Suppressor macrophage treated with lipopolysaccharide for 1 hour (primary cell): ENCODE results near the gene TRIO.

ENCODE experiments used
- DNase-seq, 3 donors: peaks; one replicate each; pipeline ENCODE4 v3.0.0-alpha.2; 2020 to 2022

TRIO gene

GRCh38 chr5:14401639-14402038 is 258.5 kb downstream of the TRIO start:
- no peak for DNase-seq

- DNase-seq: no peak
Observed at GRCh38 chr5:14402424-14402823, 259.3 kb downstream of the TRIO start.

DNA sequence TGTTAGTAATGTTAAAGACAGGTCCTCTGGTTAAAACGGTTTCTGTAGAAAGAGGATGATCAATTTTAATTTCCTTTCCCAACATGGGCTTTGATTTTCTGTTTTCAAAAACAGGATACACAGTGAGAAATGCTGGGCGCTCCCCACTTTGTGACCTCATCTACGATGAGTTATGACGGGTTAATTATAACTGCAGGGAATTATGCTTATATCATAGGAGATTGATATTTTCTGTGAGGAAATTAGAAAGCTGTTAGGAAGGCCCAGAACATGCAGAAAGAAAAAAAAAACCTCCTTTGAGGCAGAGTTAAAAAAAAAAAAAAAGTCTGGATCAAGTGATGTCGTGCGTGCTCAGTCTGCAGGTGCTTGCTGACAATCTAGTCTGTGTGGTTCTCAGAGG is 261.6 kb downstream of the TRIO start:
- no peak for DNase-seq

- no peak for DNase-seq
Observed at GRCh38 chr5:14405267-14405666, 262.1 kb downstream of the TRIO start.

- DNase-seq: no peak
Observed at GRCh38 chr5:14405706-14406553, 262.8 kb downstream of the TRIO start.

- DNase-seq: no peak
Observed at GRCh38 chr5:14406554-14406849, 263.4 kb downstream of the TRIO start.

DNA sequence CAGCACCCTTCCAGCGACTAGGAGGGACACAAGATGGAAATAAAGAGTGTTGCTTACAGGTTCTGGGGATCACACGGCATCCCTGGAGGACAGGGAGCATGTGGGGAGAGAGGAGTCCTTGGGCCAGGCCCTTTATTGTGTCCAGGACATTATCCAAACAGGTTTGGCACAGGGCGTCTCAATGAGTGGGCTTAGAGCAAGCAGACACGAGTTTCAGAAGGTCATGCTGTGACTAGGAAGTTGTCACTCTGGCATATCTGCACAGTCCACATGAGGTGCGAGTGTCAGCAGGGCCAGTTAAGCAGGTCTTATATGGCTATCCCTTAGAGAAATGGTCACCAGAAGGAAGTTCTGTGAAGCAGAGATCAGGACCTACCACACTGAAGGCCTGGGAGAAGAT is 263.9 kb downstream of the TRIO start:
- DNase-seq: no peak

- peak; percentile 14 to 31 (median 18) for DNase-seq
Observed at GRCh38 chr5:14407746-14408175, 264.6 kb downstream of the TRIO start.

DNA sequence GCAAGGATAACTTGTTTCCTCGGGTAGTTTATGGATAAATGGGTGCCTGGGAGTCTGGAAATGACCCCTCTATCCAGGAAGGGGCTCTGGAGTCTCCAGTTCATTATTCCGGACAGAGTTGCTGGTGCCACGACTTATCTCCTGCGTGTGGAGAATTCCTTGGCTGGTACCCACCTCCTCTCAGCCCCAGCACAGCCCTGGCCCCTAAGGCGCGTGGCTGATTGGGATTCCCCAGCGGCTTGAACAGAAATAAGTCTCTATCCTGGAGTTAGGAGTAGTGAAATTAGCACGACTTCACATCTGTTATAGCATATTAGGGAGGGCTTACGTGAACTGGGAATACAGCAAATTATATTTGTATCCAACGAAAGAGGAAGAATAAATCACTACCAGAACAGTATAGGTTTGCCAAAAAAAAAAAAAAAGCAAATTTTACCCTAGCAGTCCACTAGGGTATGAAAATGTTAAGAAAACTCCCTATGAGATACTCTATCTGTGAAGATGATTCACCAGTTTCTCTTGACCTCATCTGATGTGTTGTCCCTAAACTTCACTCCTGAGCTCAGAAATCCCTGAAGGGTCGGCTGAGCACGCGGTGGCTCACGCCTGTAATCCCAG is 265.9 kb downstream of the TRIO start:
- peak in 1 of 3 donors; percentile 37 for DNase-seq

- DNase-seq: no peak
Observed at GRCh38 chr5:14410068-14410393, 266.9 kb downstream of the TRIO start.

GRCh38 chr5:14410394-14411201 is 267.5 kb downstream of the TRIO start:
- DNase-seq: no peak

DNA sequence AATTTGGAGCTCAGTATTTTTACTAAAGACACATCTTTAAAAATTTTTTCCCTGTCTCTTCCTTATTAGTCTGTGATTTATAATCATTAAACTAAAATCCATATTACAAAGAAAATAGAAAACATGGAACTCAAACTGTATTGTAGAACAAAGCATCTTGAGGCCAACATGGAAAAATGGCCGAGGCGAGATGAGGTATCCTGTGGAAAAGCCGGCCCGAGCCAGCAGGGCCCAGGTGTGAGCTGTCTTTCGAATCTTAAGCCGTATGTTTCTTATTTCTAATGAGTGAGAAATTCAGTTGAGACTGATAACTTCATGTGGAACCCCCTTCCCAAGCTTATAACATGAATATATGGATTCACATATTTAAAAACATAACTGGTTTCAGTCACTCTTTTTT is 268.1 kb downstream of the TRIO start:
- no peak for DNase-seq

- DNase-seq: no peak
Observed at GRCh38 chr5:14413331-14413750, 270.2 kb downstream of the TRIO start.

DNA sequence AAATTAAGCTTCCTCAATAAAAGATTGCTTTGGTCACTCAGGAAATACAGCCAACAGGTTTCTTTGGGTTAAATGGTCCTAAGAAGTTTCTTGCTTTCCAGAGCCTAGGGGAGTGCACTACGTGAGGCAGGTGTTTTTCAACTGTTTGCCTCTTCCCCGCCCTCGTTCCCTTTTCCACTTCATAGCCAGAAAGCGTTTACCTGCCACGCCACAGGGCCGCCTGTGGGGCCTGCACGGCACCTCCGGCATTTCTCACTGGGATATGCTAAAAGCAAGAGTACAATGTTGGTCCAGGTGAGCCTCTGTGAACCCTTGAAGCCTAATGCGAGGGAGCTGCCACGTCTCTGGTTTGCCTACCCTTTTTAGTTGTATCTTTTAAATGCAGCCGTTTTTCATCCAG is 270.9 kb downstream of the TRIO start:
- no peak for DNase-seq

DNA sequence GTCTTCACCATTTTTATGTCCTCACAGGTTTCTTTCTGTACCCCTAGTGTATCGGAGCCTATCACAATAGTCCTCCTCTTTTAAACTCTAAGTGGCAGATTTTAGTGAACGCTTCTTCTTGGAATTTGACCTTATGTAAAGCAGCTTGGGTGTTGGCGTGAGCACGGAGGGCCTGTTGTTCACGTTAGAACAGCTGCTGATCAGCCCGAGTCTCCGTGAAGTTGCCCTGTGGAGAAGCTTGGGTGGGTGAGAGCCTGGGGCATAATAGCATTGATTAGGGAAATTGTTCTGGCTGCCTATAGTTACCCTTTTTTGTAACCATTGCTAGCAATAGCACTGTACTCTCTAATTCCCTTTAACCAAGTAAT is 271.5 kb downstream of the TRIO start:
- no peak for DNase-seq

DNA sequence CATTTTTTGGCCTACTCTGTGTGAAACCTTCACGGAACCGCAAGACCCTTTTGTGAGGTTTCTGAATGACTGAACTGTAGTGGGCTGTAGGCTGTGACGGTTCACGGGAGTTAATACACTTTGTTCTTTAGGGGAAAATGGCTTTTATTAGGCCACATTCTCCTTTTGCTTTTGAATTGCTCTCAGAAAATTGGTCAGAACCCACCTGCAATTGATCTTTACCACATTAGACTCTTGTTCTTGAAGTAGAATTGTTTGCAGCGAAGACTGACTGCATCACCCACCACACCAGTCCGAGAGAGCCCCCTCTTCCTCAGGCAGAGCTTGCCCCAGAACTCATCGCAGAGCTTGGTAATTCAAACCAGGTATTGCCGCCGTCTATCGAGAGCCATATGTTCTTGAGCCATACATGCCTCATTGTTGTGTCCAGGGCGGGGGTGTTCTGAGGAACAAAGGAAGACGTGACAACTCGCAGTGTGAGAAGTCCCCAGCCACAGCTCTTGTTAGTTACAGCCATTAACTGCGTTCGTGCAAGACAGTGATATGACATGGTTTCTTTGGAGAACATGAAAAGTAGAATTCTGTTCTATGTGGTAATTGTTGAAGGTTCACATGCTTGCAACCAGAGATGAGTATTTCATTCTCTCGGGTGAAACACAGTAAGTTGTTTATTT is 272.0 kb downstream of the TRIO start:
- no peak for DNase-seq

GRCh38 chr5:14415698-14416074 is 272.5 kb downstream of the TRIO start:
- no peak for DNase-seq

GRCh38 chr5:14416621-14417275 is 273.6 kb downstream of the TRIO start:
- no peak for DNase-seq

GRCh38 chr5:14417276-14417730 is 274.2 kb downstream of the TRIO start:
- no peak for DNase-seq

GRCh38 chr5:14417792-14418765 is 274.9 kb downstream of the TRIO start:
- no peak for DNase-seq

- no peak for DNase-seq
Observed at GRCh38 chr5:14419686-14420085, 276.5 kb downstream of the TRIO start.
